ENCODE measurements around the gene PGAP6.

GRCh38 chr16:359067-359763 is 22.6 kb downstream of the PGAP6 start:
- no peak for TF ChIP-seq POLR2AphosphoS5 (IDR thresholded peaks at IDR 0.05)
- TF ChIP-seq, protein P1, sequence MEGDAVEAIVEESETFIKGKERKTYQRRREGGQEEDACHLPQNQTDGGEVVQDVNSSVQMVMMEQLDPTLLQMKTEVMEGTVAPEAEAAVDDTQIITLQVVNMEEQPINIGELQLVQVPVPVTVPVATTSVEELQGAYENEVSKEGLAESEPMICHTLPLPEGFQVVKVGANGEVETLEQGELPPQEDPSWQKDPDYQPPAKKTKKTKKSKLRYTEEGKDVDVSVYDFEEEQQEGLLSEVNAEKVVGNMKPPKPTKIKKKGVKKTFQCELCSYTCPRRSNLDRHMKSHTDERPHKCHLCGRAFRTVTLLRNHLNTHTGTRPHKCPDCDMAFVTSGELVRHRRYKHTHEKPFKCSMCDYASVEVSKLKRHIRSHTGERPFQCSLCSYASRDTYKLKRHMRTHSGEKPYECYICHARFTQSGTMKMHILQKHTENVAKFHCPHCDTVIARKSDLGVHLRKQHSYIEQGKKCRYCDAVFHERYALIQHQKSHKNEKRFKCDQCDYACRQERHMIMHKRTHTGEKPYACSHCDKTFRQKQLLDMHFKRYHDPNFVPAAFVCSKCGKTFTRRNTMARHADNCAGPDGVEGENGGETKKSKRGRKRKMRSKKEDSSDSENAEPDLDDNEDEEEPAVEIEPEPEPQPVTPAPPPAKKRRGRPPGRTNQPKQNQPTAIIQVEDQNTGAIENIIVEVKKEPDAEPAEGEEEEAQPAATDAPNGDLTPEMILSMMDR (IDR thresholded peaks at IDR 0.05) = no peak

Data from breast epithelium (tissue), 3 donors.